PFSK-1 (cell line): ENCODE data around the gene RUNDC3A.

Experiments used
- REST ChIP-seq, 2 experiments: IDR thresholded peaks; 2 replicates each; pipeline versions ENCODE4 v1.6.1 to v1.8.0; 2011 to 2012; ENCODE audit warnings: low read depth in 2 of 2, low read length in 2 of 2, control low read depth in 1 of 2, inconsistent platforms in 1 of 2, mild to moderate bottlenecking in 1 of 2, moderate library complexity in 1 of 2; ENCODE audit not compliant: insufficient read depth in 1 of 2
- TAF1 ChIP-seq: IDR thresholded peaks from 2 replicates; pipeline ENCODE4 v1.6.1; 2012; ENCODE audit warnings: low read length, control low read depth, borderline replicate concordance; ENCODE audit not compliant: insufficient read depth

GRCh38 chr17:44354582-44355561, 46.5 kb downstream of the RUNDC3A start:
- TF ChIP-seq TAF1 (no peak), REST (IDR thresholded peaks at IDR 0.05; ENCODE audit: insufficient read depth in 1 of 2, low read depth in 2 of 2, low read length in 2 of 2) (no peak)
